ENCODE data around the gene UGT1A5.
A peak's percentile ranks its signal among the peaks of the same experiment; 100 is the strongest.
"Not testable (repeated sequence)": the region's sequence is repeated elsewhere in the genome, so short reads cannot be mapped to it uniquely, and the experiment has no call there.

The UGT1A5 gene

GRCh38 chr2:233698740-233699139 lies 14.0 kb upstream of the UGT1A5 start:
- DNase-seq: no peak

- DNase-seq: no peak
These were observed 13.2 kb upstream of the UGT1A5 start for GRCh38 chr2:233699424-233700027.

GRCh38 chr2:233700028-233700635 lies 12.6 kb upstream of the UGT1A5 start:
- no peak for DNase-seq

- DNase-seq: not testable (repeated sequence)
These were observed 11.9 kb upstream of the UGT1A5 start for GRCh38 chr2:233700842-233701241.

- DNase-seq: no peak
These were observed 10.5 kb upstream of the UGT1A5 start for GRCh38 chr2:233702238-233702637.

- DNase-seq: no peak
These were observed 6.7 kb upstream of the UGT1A5 start for GRCh38 chr2:233705911-233706506.

GRCh38 chr2:233706720-233707119 lies 6.0 kb upstream of the UGT1A5 start:
- no peak for DNase-seq

GRCh38 chr2:233707940-233708644 lies 4.6 kb upstream of the UGT1A5 start:
- no peak for DNase-seq

- DNase-seq: no peak
These were observed 3.8 kb upstream of the UGT1A5 start for GRCh38 chr2:233708942-233709341.

- DNase-seq: peak; percentile 31
These were observed 1.2 kb upstream of the UGT1A5 start for GRCh38 chr2:233711312-233712008.

- DNase-seq: no peak
These were observed 532 bp downstream of the UGT1A5 start for GRCh38 chr2:233713262-233713615.

GRCh38 chr2:233714121-233714520 lies 1.4 kb downstream of the UGT1A5 start:
- DNase-seq: no peak

GRCh38 chr2:233718552-233718951 lies 5.8 kb downstream of the UGT1A5 start, which contains the start of gene UGT1A4:
TSS of gene UGT1A4 (plus strand) at chr2:233718736. CDS start at chr2:233718821, 85 bp downstream.
- DNase-seq: no peak

- DNase-seq: no peak
These were observed 16.1 kb downstream of the UGT1A5 start, which contains the start of gene UGT1A3 for GRCh38 chr2:233728723-233729301. TSS of gene UGT1A3 (plus strand) at chr2:233729042. CDS start at chr2:233729127, 85 bp downstream.

- not testable (repeated sequence) for DNase-seq
These were observed 24.4 kb downstream of the UGT1A5 start for GRCh38 chr2:233736868-233737653.

- no peak for DNase-seq
These were observed 28.2 kb downstream of the UGT1A5 start for GRCh38 chr2:233740870-233741269.

GRCh38 chr2:233743464-233744259 lies 31.0 kb downstream of the UGT1A5 start:
- DNase-seq: no peak

GRCh38 chr2:233745073-233745755 lies 32.5 kb downstream of the UGT1A5 start:
- no peak for DNase-seq

GRCh38 chr2:233745838-233746237 lies 33.1 kb downstream of the UGT1A5 start:
- DNase-seq: not testable (repeated sequence)
